ENCODE measurements around the gene ZBTB5.

GRCh38 chr9:37422289-37423104, 42.8 kb downstream of the ZBTB5 start, which contains the start of gene GRHPR:
- TF ChIP-seq, protein P1, sequence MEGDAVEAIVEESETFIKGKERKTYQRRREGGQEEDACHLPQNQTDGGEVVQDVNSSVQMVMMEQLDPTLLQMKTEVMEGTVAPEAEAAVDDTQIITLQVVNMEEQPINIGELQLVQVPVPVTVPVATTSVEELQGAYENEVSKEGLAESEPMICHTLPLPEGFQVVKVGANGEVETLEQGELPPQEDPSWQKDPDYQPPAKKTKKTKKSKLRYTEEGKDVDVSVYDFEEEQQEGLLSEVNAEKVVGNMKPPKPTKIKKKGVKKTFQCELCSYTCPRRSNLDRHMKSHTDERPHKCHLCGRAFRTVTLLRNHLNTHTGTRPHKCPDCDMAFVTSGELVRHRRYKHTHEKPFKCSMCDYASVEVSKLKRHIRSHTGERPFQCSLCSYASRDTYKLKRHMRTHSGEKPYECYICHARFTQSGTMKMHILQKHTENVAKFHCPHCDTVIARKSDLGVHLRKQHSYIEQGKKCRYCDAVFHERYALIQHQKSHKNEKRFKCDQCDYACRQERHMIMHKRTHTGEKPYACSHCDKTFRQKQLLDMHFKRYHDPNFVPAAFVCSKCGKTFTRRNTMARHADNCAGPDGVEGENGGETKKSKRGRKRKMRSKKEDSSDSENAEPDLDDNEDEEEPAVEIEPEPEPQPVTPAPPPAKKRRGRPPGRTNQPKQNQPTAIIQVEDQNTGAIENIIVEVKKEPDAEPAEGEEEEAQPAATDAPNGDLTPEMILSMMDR (IDR thresholded peaks at IDR 0.05) = peak in 1 of 6 experiments; percentile 1
- TF ChIP-seq POLR2A (IDR thresholded peaks at IDR 0.05) = peak in 2 of 4 donors; percentile 58 to 79
